HG03558 (cell line): ENCODE results near the gene ZSWIM3.
"Not testable (repeated sequence)": the region's sequence is repeated elsewhere in the genome, so short reads cannot be mapped to it uniquely, and the experiment has no call there.

Experiments
- ATAC-seq: cut with Tn5 transposase; IDR thresholded peaks from one replicate; pipeline ENCODE4 v1.9.1; 2021; ENCODE audit warnings: moderate number of reproducible peaks; ENCODE audit not compliant: unreplicated experiment; ENCODE audit errors: extremely low read depth

ZSWIM3 gene

GRCh38 chr20:45888681-45889080 lies 31.3 kb downstream of the ZSWIM3 start:
- no peak for ATAC-seq

- ATAC-seq = no peak
Observed at GRCh38 chr20:45890077-45890984, 32.9 kb downstream of the ZSWIM3 start.

- no peak for ATAC-seq
Observed at GRCh38 chr20:45890985-45891983, 33.9 kb downstream of the ZSWIM3 start, which contains the start of the genes CTSA and NEURL2. Gene CTSA, plus strand, starts transcription at chr20:45891335. Its CDS starts 234 bp downstream, at chr20:45891569. Gene NEURL2, minus strand, starts transcription at chr20:45891208. Its CDS starts 217 bp downstream, at chr20:45890991.

GRCh38 chr20:45892049-45892825 lies 34.8 kb downstream of the ZSWIM3 start:
- ATAC-seq = no peak

GRCh38 chr20:45892828-45893500 lies 35.5 kb downstream of the ZSWIM3 start:
- ATAC-seq = no peak

- no peak for ATAC-seq
Observed at GRCh38 chr20:45893831-45894230, 36.4 kb downstream of the ZSWIM3 start.

GRCh38 chr20:45894797-45895196 lies 37.4 kb downstream of the ZSWIM3 start:
- no peak for ATAC-seq

- ATAC-seq = no peak
Observed at GRCh38 chr20:45896641-45897161, 39.3 kb downstream of the ZSWIM3 start.

GRCh38 chr20:45897289-45897688 lies 39.9 kb downstream of the ZSWIM3 start:
- ATAC-seq = no peak

GRCh38 chr20:45897692-45898091 lies 40.3 kb downstream of the ZSWIM3 start:
- ATAC-seq = no peak

GRCh38 chr20:45898285-45898684 lies 40.9 kb downstream of the ZSWIM3 start:
- no peak for ATAC-seq

- ATAC-seq = no peak
Observed at GRCh38 chr20:45899046-45899835, 41.8 kb downstream of the ZSWIM3 start.

- ATAC-seq = not testable (repeated sequence)
Observed at GRCh38 chr20:45901332-45901731, 43.9 kb downstream of the ZSWIM3 start.

GRCh38 chr20:45902199-45902701 lies 44.8 kb downstream of the ZSWIM3 start:
- no peak for ATAC-seq

GRCh38 chr20:45904583-45905504 lies 47.4 kb downstream of the ZSWIM3 start:
- no peak for ATAC-seq

- no peak for ATAC-seq
Observed at GRCh38 chr20:45905505-45906079, 48.2 kb downstream of the ZSWIM3 start.
